ENCODE results near the gene PTPRN2. TPM values are rescaled to one million over a fixed set of nuclear protein-coding genes. Genes with fewer than 3 reads are reported as not detected.

The PTPRN2 gene
- total RNA-seq, 1 experiment from 2014 or later, result 1.1 TPM

DNA sequence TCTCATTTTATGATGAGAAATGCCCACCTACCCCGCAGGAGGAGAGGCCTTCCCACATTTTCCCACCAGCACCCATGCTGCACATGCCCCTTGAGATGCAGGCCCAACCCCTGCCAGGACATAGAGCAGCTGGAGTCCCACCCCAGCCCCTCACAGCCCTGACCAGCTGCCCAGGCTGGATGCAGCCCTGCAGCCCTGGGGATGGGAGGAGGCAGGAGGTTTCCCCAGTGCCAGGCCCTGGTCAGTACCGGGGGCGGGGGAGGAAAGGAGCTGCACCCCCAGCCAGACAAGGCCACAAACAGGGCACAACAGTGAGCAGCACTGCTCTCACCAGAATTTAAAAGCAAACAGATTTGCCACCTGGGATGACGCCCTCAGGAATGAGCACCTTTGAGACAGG lies 196.1 kb downstream of the PTPRN2 start:
- H3K9me3 ChIP-seq (ENCODE audit: control insufficient read depth, insufficient read depth, low read depth, low read length), result no peaks in the 10 kb centered on the region
- no peak overlapping the region for H3K4me3 ChIP-seq (ENCODE audit: low read depth in 2 of 2, low read length in 2 of 2)
- peaks cover 3% of the 10 kb centered on the region; the same call in 1 of the 2 replicates for H3K4me1 ChIP-seq (ENCODE audit: control insufficient read depth, insufficient read depth, low read length)
- intact Hi-C loops (cut with micrococcal nuclease; ENCODE audit: unreplicated experiment), result no loop called here
- BruUV-seq (replicated peaks), result no TSS peak
- H3K27me3 ChIP-seq (ENCODE audit: control insufficient read depth, insufficient read depth, low read length), result no peaks in the 10 kb centered on the region
- POLR2A ChIA-PET, result no interaction called here
- DNase-seq (ENCODE audit: low read depth, low spot score) (no peak), ATAC-seq (no peak)
- in situ Hi-C loops (cut with HindIII; ENCODE audit: low pct_unique_long_range_greater_than_20kb, low sequenced_read_pairs), result no loop called here
- TF ChIP-seq, protein P1, sequence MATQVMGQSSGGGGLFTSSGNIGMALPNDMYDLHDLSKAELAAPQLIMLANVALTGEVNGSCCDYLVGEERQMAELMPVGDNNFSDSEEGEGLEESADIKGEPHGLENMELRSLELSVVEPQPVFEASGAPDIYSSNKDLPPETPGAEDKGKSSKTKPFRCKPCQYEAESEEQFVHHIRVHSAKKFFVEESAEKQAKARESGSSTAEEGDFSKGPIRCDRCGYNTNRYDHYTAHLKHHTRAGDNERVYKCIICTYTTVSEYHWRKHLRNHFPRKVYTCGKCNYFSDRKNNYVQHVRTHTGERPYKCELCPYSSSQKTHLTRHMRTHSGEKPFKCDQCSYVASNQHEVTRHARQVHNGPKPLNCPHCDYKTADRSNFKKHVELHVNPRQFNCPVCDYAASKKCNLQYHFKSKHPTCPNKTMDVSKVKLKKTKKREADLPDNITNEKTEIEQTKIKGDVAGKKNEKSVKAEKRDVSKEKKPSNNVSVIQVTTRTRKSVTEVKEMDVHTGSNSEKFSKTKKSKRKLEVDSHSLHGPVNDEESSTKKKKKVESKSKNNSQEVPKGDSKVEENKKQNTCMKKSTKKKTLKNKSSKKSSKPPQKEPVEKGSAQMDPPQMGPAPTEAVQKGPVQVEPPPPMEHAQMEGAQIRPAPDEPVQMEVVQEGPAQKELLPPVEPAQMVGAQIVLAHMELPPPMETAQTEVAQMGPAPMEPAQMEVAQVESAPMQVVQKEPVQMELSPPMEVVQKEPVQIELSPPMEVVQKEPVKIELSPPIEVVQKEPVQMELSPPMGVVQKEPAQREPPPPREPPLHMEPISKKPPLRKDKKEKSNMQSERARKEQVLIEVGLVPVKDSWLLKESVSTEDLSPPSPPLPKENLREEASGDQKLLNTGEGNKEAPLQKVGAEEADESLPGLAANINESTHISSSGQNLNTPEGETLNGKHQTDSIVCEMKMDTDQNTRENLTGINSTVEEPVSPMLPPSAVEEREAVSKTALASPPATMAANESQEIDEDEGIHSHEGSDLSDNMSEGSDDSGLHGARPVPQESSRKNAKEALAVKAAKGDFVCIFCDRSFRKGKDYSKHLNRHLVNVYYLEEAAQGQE (IDR thresholded peaks at IDR 0.05; ENCODE audit: insufficient read depth in 1 of 2, low read depth in 2 of 2, low read length in 1 of 2), result no peak
- H3K36me3 ChIP-seq (ENCODE audit: control insufficient read depth, insufficient read depth, low read length), result no peaks in the 10 kb centered on the region
- H3K27ac ChIP-seq (ENCODE audit: low read length), result no peak overlapping the region
- CTCF ChIA-PET, result no interaction called here

- DNase-seq (ENCODE audit: low read depth, low spot score), result no peak
- no peak for TF ChIP-seq POLR2AphosphoS5 (IDR thresholded peaks at IDR 0.05; ENCODE audit: low read depth, low read length)
- CTCF ChIA-PET, result no interaction called here
- in situ Hi-C loops (cut with HindIII; ENCODE audit: low pct_unique_long_range_greater_than_20kb, low sequenced_read_pairs), result no loop called here
- no TSS peak for BruUV-seq (replicated peaks)
- Histone ChIP-seq H3K4me3 (ENCODE audit: low read depth in 2 of 2, low read length in 2 of 2) (no peak overlapping the region), H3K27me3 (ENCODE audit: control insufficient read depth, insufficient read depth, low read length) (no peaks in the 10 kb centered on the region), H3K9me3 (ENCODE audit: control insufficient read depth, insufficient read depth, low read depth, low read length) (no peaks in the 10 kb centered on the region), H3K4me1 (ENCODE audit: control insufficient read depth, insufficient read depth, low read length) (peaks cover 3% of the 10 kb centered on the region; the same call in 1 of the 2 replicates), H3K27ac (ENCODE audit: low read length) (no peak overlapping the region), H3K36me3 (ENCODE audit: control insufficient read depth, insufficient read depth, low read length) (no peaks in the 10 kb centered on the region)
- intact Hi-C loops (cut with micrococcal nuclease; ENCODE audit: unreplicated experiment), result no loop called here
- POLR2A ChIA-PET, result no interaction called here
- no peak for ATAC-seq
Observed at GRCh38 chr7:158391141-158391540, 196.5 kb downstream of the PTPRN2 start.

- BruUV-seq (replicated peaks), result no TSS peak
- no peak overlapping the region for H3K27ac ChIP-seq (ENCODE audit: low read length)
- TF ChIP-seq CTCF (IDR thresholded peaks at IDR 0.05), result no peak
- TF ChIP-seq, protein P1 (IDR thresholded peaks at IDR 0.05; ENCODE audit: insufficient read depth in 1 of 2, low read depth in 2 of 2, low read length in 1 of 2), result no peak
- TF ChIP-seq TCF7L2 (IDR thresholded peaks at IDR 0.05; ENCODE audit: low read depth, low read length), result no peak
- no peak for TF ChIP-seq POLR2AphosphoS5 (IDR thresholded peaks at IDR 0.05; ENCODE audit: low read depth, low read length)
- TF ChIP-seq SIN3A (IDR thresholded peaks at IDR 0.05; ENCODE audit: borderline replicate concordance, insufficient read depth, low read depth, low read length), result no peak
- CTCF ChIA-PET, result interaction anchor here (0.7 kb wide), 1 partner anchor 74 kb away, joined by 3 read pairs; no protein-coding TSS in a partner anchor
- no peaks in the 10 kb centered on the region for H3K9me3 ChIP-seq (ENCODE audit: control insufficient read depth, insufficient read depth, low read depth, low read length)
- H3K27me3 ChIP-seq (ENCODE audit: control insufficient read depth, insufficient read depth, low read length), result no peaks in the 10 kb centered on the region
- no peaks in the 10 kb centered on the region for H3K36me3 ChIP-seq (ENCODE audit: control insufficient read depth, insufficient read depth, low read length)
- DNase-seq (ENCODE audit: low read depth, low spot score) (no peak), ATAC-seq (no peak)
- no peak overlapping the region for H3K4me3 ChIP-seq (ENCODE audit: low read depth in 2 of 2, low read length in 2 of 2)
- in situ Hi-C loops (cut with HindIII; ENCODE audit: low pct_unique_long_range_greater_than_20kb, low sequenced_read_pairs) (no loop called here), intact Hi-C loops (cut with micrococcal nuclease; ENCODE audit: unreplicated experiment) (no loop called here)
- H3K4me1 ChIP-seq (ENCODE audit: control insufficient read depth, insufficient read depth, low read length), result no peaks in the 10 kb centered on the region
- POLR2A ChIA-PET, result no interaction called here
Observed at GRCh38 chr7:158390460-158390859, 197.2 kb downstream of the PTPRN2 start.
